Right lobe of liver (tissue), 4 donors: ENCODE results near the gene EFNA3.

ENCODE experiments used
- POLR2A ChIP-seq: fragments of 450-650 bp; IDR thresholded peaks from one replicate; pipeline ENCODE4 v1.6.1; 2017; ENCODE audit warnings: antibody characterized with exemption, mild to moderate bottlenecking
- TF ChIP-seq, protein P1 (sequence below), 4 donors: fragments of 200-600 bp in 3 of 4; fragments of 450-650 bp in 1 of 4; IDR thresholded peaks; one replicate each; pipeline versions ENCODE4 v1.5.1 to v1.8.0; 2016 to 2022; ENCODE audit warnings: antibody characterized with exemption in 4 of 4, mild to moderate bottlenecking in 2 of 4
- donor health status: DM: no; HTN: no; CAD: no.
- donor health status: DM: no; HTN: no; CAD: no.
- donor health status: DM: no; HTN: yes; CAD: no.

- TF ChIP-seq, protein P1, sequence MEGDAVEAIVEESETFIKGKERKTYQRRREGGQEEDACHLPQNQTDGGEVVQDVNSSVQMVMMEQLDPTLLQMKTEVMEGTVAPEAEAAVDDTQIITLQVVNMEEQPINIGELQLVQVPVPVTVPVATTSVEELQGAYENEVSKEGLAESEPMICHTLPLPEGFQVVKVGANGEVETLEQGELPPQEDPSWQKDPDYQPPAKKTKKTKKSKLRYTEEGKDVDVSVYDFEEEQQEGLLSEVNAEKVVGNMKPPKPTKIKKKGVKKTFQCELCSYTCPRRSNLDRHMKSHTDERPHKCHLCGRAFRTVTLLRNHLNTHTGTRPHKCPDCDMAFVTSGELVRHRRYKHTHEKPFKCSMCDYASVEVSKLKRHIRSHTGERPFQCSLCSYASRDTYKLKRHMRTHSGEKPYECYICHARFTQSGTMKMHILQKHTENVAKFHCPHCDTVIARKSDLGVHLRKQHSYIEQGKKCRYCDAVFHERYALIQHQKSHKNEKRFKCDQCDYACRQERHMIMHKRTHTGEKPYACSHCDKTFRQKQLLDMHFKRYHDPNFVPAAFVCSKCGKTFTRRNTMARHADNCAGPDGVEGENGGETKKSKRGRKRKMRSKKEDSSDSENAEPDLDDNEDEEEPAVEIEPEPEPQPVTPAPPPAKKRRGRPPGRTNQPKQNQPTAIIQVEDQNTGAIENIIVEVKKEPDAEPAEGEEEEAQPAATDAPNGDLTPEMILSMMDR (IDR thresholded peaks at IDR 0.05): no peak
- no peak for TF ChIP-seq POLR2A
These were observed 511 bp downstream of the EFNA3 start for GRCh38 chr1:155079210-155079486.
